Hindlimb muscle (tissue), 1 donor: Measurements from ENCODE around the gene RIBC2. TPM values are rescaled to one million over a fixed set of nuclear protein-coding genes. Genes with fewer than 3 reads are reported as not detected.
"Not testable (repeated sequence)": the region's sequence is repeated elsewhere in the genome, so short reads cannot be mapped to it uniquely, and the experiment has no call there.

Experiments
- DNase-seq: peaks from one replicate; pipeline ENCODE4 v3.0.0-alpha.2; 2013
- polyA plus RNA-seq: library from polyadenylated mRNA; unstranded; fragments of 120-200 nt; gene quantifications from one replicate; pipeline ENCODE4 v1.2.1, GENCODE V29; 2013; ENCODE audit not compliant: insufficient read length

RIBC2 gene
- polyA plus RNA-seq, 1 donor: 1.9 TPM

- DNase-seq: no peak
These were observed 36.8 kb downstream of the RIBC2 start for GRCh38 chr22:45450101-45450785.

- DNase-seq: peak; percentile 80
These were observed 37.6 kb downstream of the RIBC2 start for GRCh38 chr22:45450921-45451651.

GRCh38 chr22:45451972-45452371, 38.5 kb downstream of the RIBC2 start:
- peak; percentile 70 for DNase-seq

- DNase-seq: no peak
These were observed 39.3 kb downstream of the RIBC2 start for GRCh38 chr22:45452565-45453379.

GRCh38 chr22:45453764-45454163, 40.3 kb downstream of the RIBC2 start:
- no peak for DNase-seq

GRCh38 chr22:45454275-45454674, 40.8 kb downstream of the RIBC2 start:
- no peak for DNase-seq

- DNase-seq: no peak
These were observed 41.7 kb downstream of the RIBC2 start for GRCh38 chr22:45455212-45455611.

GRCh38 chr22:45455621-45456020, 42.1 kb downstream of the RIBC2 start:
- DNase-seq: no peak

GRCh38 chr22:45456811-45457210, 43.3 kb downstream of the RIBC2 start:
- no peak for DNase-seq

GRCh38 chr22:45458532-45458931, 45.0 kb downstream of the RIBC2 start:
- DNase-seq: no peak

GRCh38 chr22:45459235-45459634, 45.7 kb downstream of the RIBC2 start:
- no peak for DNase-seq

GRCh38 chr22:45460288-45461109, 47.0 kb downstream of the RIBC2 start:
- peak; percentile 94 for DNase-seq

GRCh38 chr22:45462034-45462655, 48.7 kb downstream of the RIBC2 start:
- no peak for DNase-seq

- not testable (repeated sequence) for DNase-seq
These were observed 50.2 kb downstream of the RIBC2 start for GRCh38 chr22:45463691-45464090.

GRCh38 chr22:45465633-45466032, 52.1 kb downstream of the RIBC2 start:
- no peak for DNase-seq

- DNase-seq: no peak
These were observed 55.4 kb downstream of the RIBC2 start for GRCh38 chr22:45468872-45469271.

- DNase-seq: no peak
These were observed 56.0 kb downstream of the RIBC2 start for GRCh38 chr22:45469281-45470073.

GRCh38 chr22:45470871-45471270, 57.4 kb downstream of the RIBC2 start:
- no peak for DNase-seq

GRCh38 chr22:45472426-45472825, 58.9 kb downstream of the RIBC2 start:
- DNase-seq: no peak

- no peak for DNase-seq
These were observed 60.2 kb downstream of the RIBC2 start for GRCh38 chr22:45473626-45474237.
